ENCODE measurements around the gene EHMT1. TPM values are rescaled to one million over a fixed set of nuclear protein-coding genes. Genes with fewer than 3 reads are reported as not detected.

Gene EHMT1
- total RNA-seq, 1 experiment from 2014 or later = 63.9 TPM

- Histone ChIP-seq H3K4me1 (ENCODE audit: control insufficient read depth, insufficient read depth, low read length) (no peaks in the 10 kb centered on the region; the same call in 1 of the 2 replicates), H3K27me3 (ENCODE audit: control insufficient read depth, insufficient read depth, low read length) (no peaks in the 10 kb centered on the region), H3K9me3 (ENCODE audit: control insufficient read depth, insufficient read depth, low read depth, low read length) (no peaks in the 10 kb centered on the region), H3K36me3 (ENCODE audit: control insufficient read depth, insufficient read depth, low read length) (no peaks in the 10 kb centered on the region), H3K4me3 (ENCODE audit: low read depth in 2 of 2, low read length in 2 of 2) (no peak overlapping the region), H3K27ac (ENCODE audit: low read length) (no peak overlapping the region)
- ChIA-PET CTCF (interaction anchor here (0.7 kb wide), 1 partner anchor 10 kb away, joined by 5 read pairs; no protein-coding TSS in a partner anchor), POLR2A (interaction anchor here (0.6 kb wide), 1 partner anchor 142 kb away, joined by 9 read pairs; no protein-coding TSS in a partner anchor)
- intact Hi-C loops (cut with micrococcal nuclease; ENCODE audit: unreplicated experiment) = no loop called here
- in situ Hi-C loops (cut with HindIII; ENCODE audit: low pct_unique_long_range_greater_than_20kb, low sequenced_read_pairs) = no loop called here
- TF ChIP-seq REST (IDR thresholded peaks at IDR 0.05; ENCODE audit: insufficient read depth in 1 of 2, low read depth in 2 of 2, low read length in 1 of 2) = no peak
- TF ChIP-seq CTCF (IDR thresholded peaks at IDR 0.05) = no peak
- no peak for TF ChIP-seq TCF7L2 (IDR thresholded peaks at IDR 0.05; ENCODE audit: low read depth, low read length)
- TF ChIP-seq POLR2AphosphoS5 (IDR thresholded peaks at IDR 0.05; ENCODE audit: low read depth, low read length) = no peak
- no peak for TF ChIP-seq SIN3A (IDR thresholded peaks at IDR 0.05; ENCODE audit: borderline replicate concordance, insufficient read depth, low read depth, low read length)
- no TSS peak for BruUV-seq (replicated peaks)
- DNase-seq (ENCODE audit: low read depth, low spot score) (no peak), ATAC-seq (no peak)
These were observed 72.3 kb downstream of the EHMT1 start for GRCh38 chr9:137690930-137691645.

- no peaks in the 10 kb centered on the region for H3K36me3 ChIP-seq (ENCODE audit: control insufficient read depth, insufficient read depth, low read length)
- CTCF ChIA-PET = no interaction called here
- in situ Hi-C loops (cut with HindIII; ENCODE audit: low pct_unique_long_range_greater_than_20kb, low sequenced_read_pairs) = no loop called here
- H3K9me3 ChIP-seq (ENCODE audit: control insufficient read depth, insufficient read depth, low read depth, low read length) = no peaks in the 10 kb centered on the region
- H3K27ac ChIP-seq (ENCODE audit: low read length) = no peak overlapping the region
- POLR2A ChIA-PET = interaction anchor here (0.6 to 0.7 kb wide), 2 partner anchors 109 to 143 kb away, joined by 9 to 11 read pairs; no protein-coding TSS in a partner anchor
- H3K4me1 ChIP-seq (ENCODE audit: control insufficient read depth, insufficient read depth, low read length) = no peaks in the 10 kb centered on the region; the same call in 1 of the 2 replicates
- BruUV-seq (replicated peaks) = no TSS peak
- ATAC-seq = no peak
- no peak for DNase-seq (ENCODE audit: low read depth, low spot score)
- intact Hi-C loops (cut with micrococcal nuclease; ENCODE audit: unreplicated experiment) = no loop called here
- no peak overlapping the region for H3K4me3 ChIP-seq (ENCODE audit: low read depth in 2 of 2, low read length in 2 of 2)
- H3K27me3 ChIP-seq (ENCODE audit: control insufficient read depth, insufficient read depth, low read length) = no peaks in the 10 kb centered on the region
- TF ChIP-seq TCF7L2 (IDR thresholded peaks at IDR 0.05; ENCODE audit: low read depth, low read length) = no peak
- no peak for TF ChIP-seq SIN3A (IDR thresholded peaks at IDR 0.05; ENCODE audit: borderline replicate concordance, insufficient read depth, low read depth, low read length)
- TF ChIP-seq POLR2AphosphoS5 (IDR thresholded peaks at IDR 0.05; ENCODE audit: low read depth, low read length) = no peak
- no peak for TF ChIP-seq REST (IDR thresholded peaks at IDR 0.05; ENCODE audit: insufficient read depth in 1 of 2, low read depth in 2 of 2, low read length in 1 of 2)
- no peak for TF ChIP-seq CTCF (IDR thresholded peaks at IDR 0.05)
These were observed 73.0 kb downstream of the EHMT1 start for GRCh38 chr9:137691646-137692351.

All from Panc1 (cell line).